Suprapubic skin (tissue), 4 donors: ENCODE results near the gene USP38.

Experiments used
- CTCF ChIP-seq, 2 donors: fragments of 200-600 bp in 1 of 2; fragments of 450-650 bp in 1 of 2; sonication (generic) in 1 of 2; IDR thresholded peaks; one replicate each; pipeline ENCODE4 v1.5.1; 2016 to 2019; ENCODE audit warnings: antibody characterized with exemption in 2 of 2, mild to moderate bottlenecking in 1 of 2, moderate library complexity in 1 of 2
- EP300 ChIP-seq: sonication (generic); formaldehyde crosslinking; IDR thresholded peaks from one replicate; pipeline ENCODE4 v1.6.1; 2017; ENCODE audit warnings: antibody characterized with exemption
- POLR2A ChIP-seq, 2 donors: fragments of 450-650 bp; IDR thresholded peaks; one replicate each; pipeline ENCODE4 v1.6.1; 2017; ENCODE audit warnings: antibody characterized with exemption in 2 of 2, mild to moderate bottlenecking in 2 of 2, moderate library complexity in 2 of 2
- POLR2AphosphoS5 ChIP-seq, 3 donors: sonication (generic); formaldehyde crosslinking; IDR thresholded peaks; one replicate each; pipeline ENCODE4 v1.6.1; 2017; ENCODE audit warnings: antibody characterized with exemption in 3 of 3

- TF ChIP-seq CTCF (IDR thresholded peaks at IDR 0.05) (no peak), POLR2A (IDR thresholded peaks at IDR 0.05) (no peak), EP300 (no peak), POLR2AphosphoS5 (IDR thresholded peaks at IDR 0.05) (no peak)
Measured at GRCh38 chr4:143241892-143242291, 57.2 kb downstream of the USP38 start.
